HL-60/S4 treated with phorbol 12-myristate 13-acetate at 8.2 ng/mL for 4 days and 3 days (cell line): ENCODE measurements around the gene MED13L.

Experiments
- in situ Hi-C: fragments of 300-500 bp; cut with MboI; formaldehyde crosslinking; loops from 2 replicates; pipeline ENCODE4 v1.15.0; 2022; ENCODE audit warnings: low sequenced_read_pairs

Gene MED13L

GRCh38 chr12:115926037-115926670 is 351.3 kb downstream of the MED13L start:
- in situ Hi-C loops = no loop called here

GRCh38 chr12:115923851-115924250 is 353.6 kb downstream of the MED13L start:
- in situ Hi-C loops = loop anchor here (25.0 kb wide), 1 partner anchor 1262 kb away; no protein-coding TSS in a partner anchor

- in situ Hi-C loops = loop anchor here (25.0 kb wide), 1 partner anchor 1261 kb away; no protein-coding TSS in a partner anchor
Observed at GRCh38 chr12:115922952-115923564, 354.4 kb downstream of the MED13L start.

GRCh38 chr12:115920395-115921183 is 356.9 kb downstream of the MED13L start:
- in situ Hi-C loops = loop anchor here (25.0 kb wide), 1 partner anchor 1258 kb away; no protein-coding TSS in a partner anchor

- in situ Hi-C loops = loop anchor here (25.0 kb wide), 1 partner anchor 1256 kb away; no protein-coding TSS in a partner anchor
Observed at GRCh38 chr12:115918763-115919162, 358.7 kb downstream of the MED13L start.

GRCh38 chr12:115916910-115917668 is 360.4 kb downstream of the MED13L start:
- in situ Hi-C loops = loop anchor here (25.0 kb wide), 1 partner anchor 1255 kb away; no protein-coding TSS in a partner anchor

GRCh38 chr12:115914122-115914521 is 363.4 kb downstream of the MED13L start:
- in situ Hi-C loops = loop anchor here (25.0 kb wide), 1 partner anchor 1252 kb away; no protein-coding TSS in a partner anchor

- in situ Hi-C loops = loop anchor here (25.0 kb wide), 1 partner anchor 1250 kb away; no protein-coding TSS in a partner anchor
Observed at GRCh38 chr12:115912440-115912839, 365.1 kb downstream of the MED13L start.

GRCh38 chr12:115911360-115911759 is 366.1 kb downstream of the MED13L start:
- in situ Hi-C loops = loop anchor here (25.0 kb wide), 1 partner anchor 1249 kb away; no protein-coding TSS in a partner anchor

- in situ Hi-C loops = loop anchor here (25.0 kb wide), 1 partner anchor 1248 kb away; no protein-coding TSS in a partner anchor
Observed at GRCh38 chr12:115910057-115910456, 367.4 kb downstream of the MED13L start.
